ENCODE measurements around the gene DKK3.

GRCh38 chr11:11949482-11949881 is 58.9 kb downstream of the DKK3 start:
- TF ChIP-seq ARNTL (CRISPR knock-in tag; IDR thresholded peaks at IDR 0.05; ENCODE audit: borderline replicate concordance, low read depth) (no peak), PPARA (CRISPR knock-in tag; IDR thresholded peaks at IDR 0.05; ENCODE audit: borderline replicate concordance) (no peak), GLIS3 (CRISPR knock-in tag; IDR thresholded peaks at IDR 0.05) (no peak), BACH2 (CRISPR knock-in tag; IDR thresholded peaks at IDR 0.05; ENCODE audit: borderline replicate concordance) (no peak), CSDC2 (CRISPR knock-in tag; IDR thresholded peaks at IDR 0.05) (no peak), ZFP30 (CRISPR knock-in tag; IDR thresholded peaks at IDR 0.05) (no peak), CREB5 (CRISPR knock-in tag; IDR thresholded peaks at IDR 0.05; ENCODE audit: low read depth) (no peak), ZNF565 (CRISPR knock-in tag; conservative IDR thresholded peaks at IDR 0.05; ENCODE audit: low read depth) (no peak), ZC3H10 (CRISPR knock-in tag; IDR thresholded peaks at IDR 0.05) (no peak), ZNF8 (CRISPR knock-in tag; IDR thresholded peaks at IDR 0.05) (no peak), RARB (CRISPR knock-in tag; IDR thresholded peaks at IDR 0.05) (no peak), SNAI2 (CRISPR knock-in tag; IDR thresholded peaks at IDR 0.05) (no peak)
- TF ChIP-seq, protein P1, sequence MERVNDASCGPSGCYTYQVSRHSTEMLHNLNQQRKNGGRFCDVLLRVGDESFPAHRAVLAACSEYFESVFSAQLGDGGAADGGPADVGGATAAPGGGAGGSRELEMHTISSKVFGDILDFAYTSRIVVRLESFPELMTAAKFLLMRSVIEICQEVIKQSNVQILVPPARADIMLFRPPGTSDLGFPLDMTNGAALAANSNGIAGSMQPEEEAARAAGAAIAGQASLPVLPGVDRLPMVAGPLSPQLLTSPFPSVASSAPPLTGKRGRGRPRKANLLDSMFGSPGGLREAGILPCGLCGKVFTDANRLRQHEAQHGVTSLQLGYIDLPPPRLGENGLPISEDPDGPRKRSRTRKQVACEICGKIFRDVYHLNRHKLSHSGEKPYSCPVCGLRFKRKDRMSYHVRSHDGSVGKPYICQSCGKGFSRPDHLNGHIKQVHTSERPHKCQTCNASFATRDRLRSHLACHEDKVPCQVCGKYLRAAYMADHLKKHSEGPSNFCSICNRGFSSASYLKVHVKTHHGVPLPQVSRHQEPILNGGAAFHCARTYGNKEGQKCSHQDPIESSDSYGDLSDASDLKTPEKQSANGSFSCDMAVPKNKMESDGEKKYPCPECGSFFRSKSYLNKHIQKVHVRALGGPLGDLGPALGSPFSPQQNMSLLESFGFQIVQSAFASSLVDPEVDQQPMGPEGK (CRISPR knock-in tag; IDR thresholded peaks at IDR 0.05; ENCODE audit: borderline replicate concordance) = no peak
- TF ChIP-seq, protein P2, sequence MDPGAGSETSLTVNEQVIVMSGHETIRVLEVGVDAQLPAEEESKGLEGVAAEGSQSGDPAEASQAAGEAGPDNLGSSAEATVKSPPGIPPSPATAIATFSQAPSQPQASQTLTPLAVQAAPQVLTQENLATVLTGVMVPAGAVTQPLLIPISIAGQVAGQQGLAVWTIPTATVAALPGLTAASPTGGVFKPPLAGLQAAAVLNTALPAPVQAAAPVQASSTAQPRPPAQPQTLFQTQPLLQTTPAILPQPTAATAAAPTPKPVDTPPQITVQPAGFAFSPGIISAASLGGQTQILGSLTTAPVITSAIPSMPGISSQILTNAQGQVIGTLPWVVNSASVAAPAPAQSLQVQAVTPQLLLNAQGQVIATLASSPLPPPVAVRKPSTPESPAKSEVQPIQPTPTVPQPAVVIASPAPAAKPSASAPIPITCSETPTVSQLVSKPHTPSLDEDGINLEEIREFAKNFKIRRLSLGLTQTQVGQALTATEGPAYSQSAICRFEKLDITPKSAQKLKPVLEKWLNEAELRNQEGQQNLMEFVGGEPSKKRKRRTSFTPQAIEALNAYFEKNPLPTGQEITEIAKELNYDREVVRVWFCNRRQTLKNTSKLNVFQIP (CRISPR knock-in tag; IDR thresholded peaks at IDR 0.05; ENCODE audit: borderline replicate concordance, low read depth) = no peak

All from SK-N-SH treated with all-trans-retinoic acid at 6 μM for 48 hours (cell line).